ENCODE measurements around the gene CLCN2.
"Not testable (repeated sequence)": the region's sequence is repeated elsewhere in the genome, so short reads cannot be mapped to it uniquely, and the experiment has no call there.

Gene CLCN2

GRCh38 chr3:184344579-184345316, 16.7 kb downstream of the CLCN2 start:
- DNase-seq = no peak

GRCh38 chr3:184343200-184343876, 18.1 kb downstream of the CLCN2 start:
- no peak for DNase-seq

GRCh38 chr3:184341925-184342324, 19.5 kb downstream of the CLCN2 start:
- peak; percentile 96 for DNase-seq

- DNase-seq = not testable (repeated sequence)
These were observed 21.8 kb downstream of the CLCN2 start for GRCh38 chr3:184339451-184340135.

GRCh38 chr3:184339001-184339400, 22.4 kb downstream of the CLCN2 start:
- peak; percentile 36 for DNase-seq

- peak; percentile 88 for DNase-seq
These were observed 22.9 kb downstream of the CLCN2 start for GRCh38 chr3:184338511-184338945.

GRCh38 chr3:184337981-184338380, 23.4 kb downstream of the CLCN2 start:
- DNase-seq = no peak

GRCh38 chr3:184337399-184337714, 24.0 kb downstream of the CLCN2 start, which contains the start of gene FAM131A:
Gene FAM131A (plus strand): TSS chr3:184337600. CDS start chr3:184337631, 31 bp downstream.
- no peak for DNase-seq

GRCh38 chr3:184336547-184337398, 24.6 kb downstream of the CLCN2 start:
- no peak for DNase-seq

GRCh38 chr3:184335661-184336546, 25.5 kb downstream of the CLCN2 start:
- DNase-seq = peak; percentile 45

GRCh38 chr3:184335291-184335660, 26.1 kb downstream of the CLCN2 start:
- no peak for DNase-seq

GRCh38 chr3:184334470-184335158, 26.8 kb downstream of the CLCN2 start:
- no peak for DNase-seq

- DNase-seq = no peak
These were observed 27.7 kb downstream of the CLCN2 start for GRCh38 chr3:184333700-184334099.

GRCh38 chr3:184333190-184333589, 28.2 kb downstream of the CLCN2 start:
- no peak for DNase-seq

GRCh38 chr3:184332370-184333090, 28.9 kb downstream of the CLCN2 start:
- no peak for DNase-seq

- DNase-seq = no peak
These were observed 32.9 kb downstream of the CLCN2 start for GRCh38 chr3:184328516-184328915.

- DNase-seq = no peak
These were observed 34.2 kb downstream of the CLCN2 start for GRCh38 chr3:184327171-184327570.

- no peak for DNase-seq
These were observed 35.6 kb downstream of the CLCN2 start for GRCh38 chr3:184325715-184326369.

GRCh38 chr3:184325269-184325668, 36.1 kb downstream of the CLCN2 start:
- no peak for DNase-seq

GRCh38 chr3:184323696-184324095, 37.7 kb downstream of the CLCN2 start:
- no peak for DNase-seq
